Vagina (tissue), 2 donors: ENCODE measurements around the gene ALKBH8. TPM values are rescaled to one million over a fixed set of nuclear protein-coding genes. Genes with fewer than 3 reads are reported as not detected.
"Not testable (repeated sequence)": the region's sequence is repeated elsewhere in the genome, so short reads cannot be mapped to it uniquely, and the experiment has no call there.

Source experiments
- DNase-seq, 2 donors: peaks; one replicate each; pipeline ENCODE4 v3.0.0-alpha.2; 2017; ENCODE audit errors: extremely low spot score in 2 of 2
- H3K27ac ChIP-seq: fragments of 200-600 bp; sonication (generic); one replicate; pipeline ENCODE4 v1.5.1; 2019
- H3K27me3 ChIP-seq: fragments of 200-600 bp; sonication (generic); one replicate; pipeline ENCODE4 v1.5.1; 2019
- H3K36me3 ChIP-seq, 2 donors: fragments of 200-600 bp; sonication (generic); one replicate each; pipeline ENCODE4 v1.5.1; 2017 to 2019
- H3K4me1 ChIP-seq: fragments of 200-600 bp; sonication (generic); one replicate; pipeline ENCODE4 v1.5.1; 2019
- H3K4me3 ChIP-seq, 2 donors: fragments of 200-600 bp; sonication (generic); 1 replicate in 1 of 2; 2 replicates in 1 of 2; pipeline ENCODE4 v1.5.1; 2016 to 2019
- H3K9me3 ChIP-seq: fragments of 200-600 bp; sonication (generic); one replicate; pipeline ENCODE4 v1.5.1; 2019
- POLR2A ChIP-seq, 2 donors: fragments of 450-650 bp; IDR thresholded peaks; one replicate each; pipeline ENCODE4 v1.6.1; 2017; ENCODE audit warnings: antibody characterized with exemption in 2 of 2, mild to moderate bottlenecking in 2 of 2, moderate library complexity in 2 of 2
- POLR2AphosphoS5 ChIP-seq, 2 donors: sonication (generic); formaldehyde crosslinking; IDR thresholded peaks; one replicate each; pipeline ENCODE4 v1.9.0; 2017; ENCODE audit warnings: antibody characterized with exemption in 2 of 2, mild to moderate bottlenecking in 2 of 2, low read depth in 1 of 2; ENCODE audit not compliant: insufficient read depth in 1 of 2
- intact Hi-C: fragments of 100-400 bp; cut with DNase I; formaldehyde crosslinking; loops from one replicate; pipeline ENCODE4 v1.15.1; 2023
- total RNA-seq: library from RNA; depleted of rRNA; stranded (reverse); fragments of >200 nt; gene quantifications from one replicate; pipeline ENCODE4 v1.2.3, GENCODE V29; 2016
- TF ChIP-seq, protein P1 (sequence below), 3 experiments: fragments of 450-650 bp in 2 of 3; fragments of 200-600 bp in 1 of 3; sonication (generic) in 1 of 3; IDR thresholded peaks; one replicate each; pipeline ENCODE4 v1.5.1; 2017 to 2019; ENCODE audit warnings: antibody characterized with exemption in 3 of 3, mild to moderate bottlenecking in 2 of 3, moderate library complexity in 2 of 3

ALKBH8 gene
- total RNA-seq, 1 donor from 2014 or later: 3.4 TPM

GRCh38 chr11:107467696-107468095 lies 97.8 kb downstream of the ALKBH8 start:
- Histone ChIP-seq H3K9me3 (no peaks in the 10 kb centered on the region), H3K27ac (no peak overlapping the region), H3K27me3 (no peaks in the 10 kb centered on the region), H3K4me1 (no peaks in the 10 kb centered on the region), H3K36me3 (no peaks in the 10 kb centered on the region), H3K4me3 (no peak overlapping the region)
- intact Hi-C loops: no loop called here
- no peak for DNase-seq
- TF ChIP-seq, protein P1, sequence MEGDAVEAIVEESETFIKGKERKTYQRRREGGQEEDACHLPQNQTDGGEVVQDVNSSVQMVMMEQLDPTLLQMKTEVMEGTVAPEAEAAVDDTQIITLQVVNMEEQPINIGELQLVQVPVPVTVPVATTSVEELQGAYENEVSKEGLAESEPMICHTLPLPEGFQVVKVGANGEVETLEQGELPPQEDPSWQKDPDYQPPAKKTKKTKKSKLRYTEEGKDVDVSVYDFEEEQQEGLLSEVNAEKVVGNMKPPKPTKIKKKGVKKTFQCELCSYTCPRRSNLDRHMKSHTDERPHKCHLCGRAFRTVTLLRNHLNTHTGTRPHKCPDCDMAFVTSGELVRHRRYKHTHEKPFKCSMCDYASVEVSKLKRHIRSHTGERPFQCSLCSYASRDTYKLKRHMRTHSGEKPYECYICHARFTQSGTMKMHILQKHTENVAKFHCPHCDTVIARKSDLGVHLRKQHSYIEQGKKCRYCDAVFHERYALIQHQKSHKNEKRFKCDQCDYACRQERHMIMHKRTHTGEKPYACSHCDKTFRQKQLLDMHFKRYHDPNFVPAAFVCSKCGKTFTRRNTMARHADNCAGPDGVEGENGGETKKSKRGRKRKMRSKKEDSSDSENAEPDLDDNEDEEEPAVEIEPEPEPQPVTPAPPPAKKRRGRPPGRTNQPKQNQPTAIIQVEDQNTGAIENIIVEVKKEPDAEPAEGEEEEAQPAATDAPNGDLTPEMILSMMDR (IDR thresholded peaks at IDR 0.05): no peak
- TF ChIP-seq POLR2AphosphoS5 (IDR thresholded peaks at IDR 0.05; ENCODE audit: insufficient read depth in 1 of 2, low read depth in 1 of 2): no peak
- TF ChIP-seq POLR2A (IDR thresholded peaks at IDR 0.05): no peak

GRCh38 chr11:107466275-107466866 lies 99.2 kb downstream of the ALKBH8 start:
- not testable (repeated sequence) for H3K27me3 ChIP-seq

GRCh38 chr11:107457558-107458271 lies 107.8 kb downstream of the ALKBH8 start, which contains the start of gene CWF19L2:
TSS of gene CWF19L2 (minus strand) at chr11:107457825. CDS start at chr11:107457816, 9 bp downstream.
- H3K9me3 ChIP-seq: no peaks in the 10 kb centered on the region
- peak within 1 kb of the TSS; percentile 75 for H3K27ac ChIP-seq
- peak within 1 kb of the TSS; percentile 61 to 63 for H3K4me3 ChIP-seq
- peak in 1 of 2 donors; percentile 92 for DNase-seq
- no peaks in the 10 kb centered on the region for H3K27me3 ChIP-seq
- H3K36me3 ChIP-seq: peaks cover 0 to 18% of the 10 kb centered on the region in 2 donors
- peaks cover 14% of the 10 kb centered on the region for H3K4me1 ChIP-seq
- peak; percentile 33 to 99 for TF ChIP-seq POLR2AphosphoS5 (IDR thresholded peaks at IDR 0.05; ENCODE audit: insufficient read depth in 1 of 2, low read depth in 1 of 2)
- no peak for TF ChIP-seq POLR2A (IDR thresholded peaks at IDR 0.05)
- TF ChIP-seq, protein P1 (IDR thresholded peaks at IDR 0.05): peak in 1 of 3 experiments; percentile 20
- intact Hi-C loops: no loop called here

More at GRCh38 chr11:107466275-107466866, 99.2 kb downstream of the ALKBH8 start:
- H3K4me3 ChIP-seq, H3K4me1 ChIP-seq, H3K36me3 ChIP-seq, DNase-seq, H3K27ac ChIP-seq, H3K9me3 ChIP-seq, intact Hi-C loops: not testable (repeated sequence)

DNA sequence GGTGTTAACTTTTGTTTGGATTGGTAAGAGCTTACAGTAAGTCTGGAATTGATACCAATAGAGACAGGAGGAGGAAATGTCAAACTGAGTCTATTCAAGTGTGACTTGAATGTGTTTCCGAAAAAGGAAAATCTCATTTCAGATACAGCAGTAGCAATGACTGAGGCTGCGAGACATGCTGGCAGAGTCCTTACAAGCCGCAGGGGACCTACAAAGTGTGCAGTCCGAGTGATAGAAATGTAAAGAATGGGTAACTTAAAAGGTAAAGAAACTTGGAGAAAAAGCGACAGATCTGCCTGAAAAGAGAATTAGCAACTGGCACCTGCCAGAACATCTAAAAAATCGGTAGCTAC lies 108.4 kb downstream of the ALKBH8 start:
- peak overlapping the region; percentile 61 to 63 for H3K4me3 ChIP-seq
- H3K27ac ChIP-seq: peak overlapping the region; percentile 75
- TF ChIP-seq POLR2A (IDR thresholded peaks at IDR 0.05) (no peak), POLR2AphosphoS5 (IDR thresholded peaks at IDR 0.05; ENCODE audit: insufficient read depth in 1 of 2, low read depth in 1 of 2) (no peak)
- TF ChIP-seq, protein P1 (IDR thresholded peaks at IDR 0.05): no peak
- H3K36me3 ChIP-seq: peaks cover 0 to 23% of the 10 kb centered on the region in 2 donors
- H3K27me3 ChIP-seq: no peaks in the 10 kb centered on the region
- intact Hi-C loops: no loop called here
- no peak for DNase-seq
- H3K9me3 ChIP-seq: no peaks in the 10 kb centered on the region
- H3K4me1 ChIP-seq: peaks cover 14% of the 10 kb centered on the region

GRCh38 chr11:107453594-107454286 lies 111.8 kb downstream of the ALKBH8 start:
- TF ChIP-seq, protein P1 (IDR thresholded peaks at IDR 0.05): no peak
- TF ChIP-seq POLR2A (IDR thresholded peaks at IDR 0.05) (no peak), POLR2AphosphoS5 (IDR thresholded peaks at IDR 0.05; ENCODE audit: insufficient read depth in 1 of 2, low read depth in 1 of 2) (no peak)
- H3K36me3 ChIP-seq: peaks cover 0 to 27% of the 10 kb centered on the region in 2 donors
- no peaks in the 10 kb centered on the region for H3K27me3 ChIP-seq
- H3K4me1 ChIP-seq: peaks cover 14% of the 10 kb centered on the region
- no peak for DNase-seq
- no peak overlapping the region for H3K27ac ChIP-seq
- H3K4me3 ChIP-seq: no peak overlapping the region
- intact Hi-C loops: no loop called here
- no peaks in the 10 kb centered on the region for H3K9me3 ChIP-seq

Other genes starting within 250 kb of the ALKBH8 start
- gene CWF19L2, start 107.9 kb downstream of the ALKBH8 start, total RNA-seq: 14.5 TPM
- not detected for gene ELMOD1, start 25.4 kb upstream of the ALKBH8 start, total RNA-seq
- not detected for gene SLN, start 146.3 kb upstream of the ALKBH8 start, total RNA-seq